ENCODE measurements around the gene RBM33.

The RBM33 gene

GRCh38 chr7:155624412-155624811, 20.0 kb upstream of the RBM33 start:
- DNase-seq (ENCODE audit: low read depth) = no peak

GRCh38 chr7:155625557-155625956, 18.9 kb upstream of the RBM33 start:
- no peak for DNase-seq (ENCODE audit: low read depth)

- no peak for DNase-seq (ENCODE audit: low read depth)
Observed at GRCh38 chr7:155629171-155629570, 15.3 kb upstream of the RBM33 start.

GRCh38 chr7:155631155-155631554, 13.3 kb upstream of the RBM33 start:
- no peak for DNase-seq (ENCODE audit: low read depth)

- no peak for DNase-seq (ENCODE audit: low read depth)
Observed at GRCh38 chr7:155635817-155636216, 8.6 kb upstream of the RBM33 start.

- no peak for DNase-seq (ENCODE audit: low read depth)
Observed at GRCh38 chr7:155637155-155637554, 7.3 kb upstream of the RBM33 start.

- no peak for DNase-seq (ENCODE audit: low read depth)
Observed at GRCh38 chr7:155638366-155638765, 6.1 kb upstream of the RBM33 start.

- DNase-seq (ENCODE audit: low read depth) = no peak
Observed at GRCh38 chr7:155639958-155640520, 4.4 kb upstream of the RBM33 start.

GRCh38 chr7:155640629-155641028, 3.8 kb upstream of the RBM33 start:
- DNase-seq (ENCODE audit: low read depth) = no peak

- DNase-seq (ENCODE audit: low read depth) = no peak
Observed at GRCh38 chr7:155643804-155644177, 670 bp upstream of the RBM33 start.

- no peak for DNase-seq (ENCODE audit: low read depth)
Observed at GRCh38 chr7:155644971-155645509, 579 bp downstream of the RBM33 start.

GRCh38 chr7:155645662-155646061, 1.2 kb downstream of the RBM33 start:
- no peak for DNase-seq (ENCODE audit: low read depth)

GRCh38 chr7:155646669-155647068, 2.2 kb downstream of the RBM33 start:
- no peak for DNase-seq (ENCODE audit: low read depth)

- DNase-seq (ENCODE audit: low read depth) = no peak
Observed at GRCh38 chr7:155647302-155647701, 2.8 kb downstream of the RBM33 start.

GRCh38 chr7:155647734-155648133, 3.3 kb downstream of the RBM33 start:
- no peak for DNase-seq (ENCODE audit: low read depth)

- no peak for DNase-seq (ENCODE audit: low read depth)
Observed at GRCh38 chr7:155648752-155649339, 4.4 kb downstream of the RBM33 start.

- DNase-seq (ENCODE audit: low read depth) = no peak
Observed at GRCh38 chr7:155649588-155649987, 5.1 kb downstream of the RBM33 start.

- no peak for DNase-seq (ENCODE audit: low read depth)
Observed at GRCh38 chr7:155652156-155653114, 8.0 kb downstream of the RBM33 start.

GRCh38 chr7:155653803-155654202, 9.3 kb downstream of the RBM33 start:
- DNase-seq (ENCODE audit: low read depth) = no peak

- DNase-seq (ENCODE audit: low read depth) = no peak
Observed at GRCh38 chr7:155656891-155657290, 12.4 kb downstream of the RBM33 start.

- no peak for DNase-seq (ENCODE audit: low read depth)
Observed at GRCh38 chr7:155660059-155660757, 15.7 kb downstream of the RBM33 start.

GRCh38 chr7:155660758-155661093, 16.3 kb downstream of the RBM33 start:
- no peak for DNase-seq (ENCODE audit: low read depth)
